AG09309 (cell line): ENCODE measurements around the gene NDST1.

ENCODE experiments used
- DNase-seq: peaks from one replicate; pipeline ENCODE4 v3.0.0-alpha.2; 2010; ENCODE audit warnings: low read depth
- H3K4me3 ChIP-seq: 2 replicates; pipeline ENCODE4 v1.5.1; 2011; ENCODE audit warnings: mild to moderate bottlenecking, low read depth, low read length, moderate library complexity; ENCODE audit not compliant: control insufficient read depth
- CTCF ChIP-seq: IDR thresholded peaks from 2 replicates; pipeline ENCODE4 v1.5.1; 2011; ENCODE audit warnings: mild to moderate bottlenecking, low read depth, low read length, inconsistent platforms; ENCODE audit not compliant: insufficient read depth, control insufficient read depth; ENCODE audit errors: missing control alignments

The NDST1 gene

GRCh38 chr5:150574818-150575547, 67.1 kb downstream of the NDST1 start:
- no peak for TF ChIP-seq CTCF
- no peak overlapping the region for H3K4me3 ChIP-seq
- DNase-seq = no peak

GRCh38 chr5:150575745-150576448, 68.0 kb downstream of the NDST1 start:
- no peak overlapping the region for H3K4me3 ChIP-seq
- no peak for TF ChIP-seq CTCF
- DNase-seq = no peak

GRCh38 chr5:150576449-150576949, 68.6 kb downstream of the NDST1 start:
- no peak for DNase-seq
- H3K4me3 ChIP-seq = no peak overlapping the region
- TF ChIP-seq CTCF = no peak

GRCh38 chr5:150577378-150578139, 69.6 kb downstream of the NDST1 start:
- TF ChIP-seq CTCF = no peak
- no peak overlapping the region for H3K4me3 ChIP-seq
- DNase-seq = no peak

- no peak for DNase-seq
- TF ChIP-seq CTCF = no peak
- H3K4me3 ChIP-seq = no peak overlapping the region
Measured at GRCh38 chr5:150578781-150579461, 71.0 kb downstream of the NDST1 start.

GRCh38 chr5:150579462-150580400, 71.8 kb downstream of the NDST1 start:
- no peak overlapping the region for H3K4me3 ChIP-seq
- DNase-seq = no peak
- no peak for TF ChIP-seq CTCF
